Fibroblast of skin of scalp (primary cell): ENCODE data around the gene SLN.
A peak's percentile ranks its signal among the peaks of the same experiment; 100 is the strongest.

Source experiments
- DNase-seq: peaks from one replicate; pipeline ENCODE4 v3.0.0-alpha.2; 2013

Gene SLN

DNA sequence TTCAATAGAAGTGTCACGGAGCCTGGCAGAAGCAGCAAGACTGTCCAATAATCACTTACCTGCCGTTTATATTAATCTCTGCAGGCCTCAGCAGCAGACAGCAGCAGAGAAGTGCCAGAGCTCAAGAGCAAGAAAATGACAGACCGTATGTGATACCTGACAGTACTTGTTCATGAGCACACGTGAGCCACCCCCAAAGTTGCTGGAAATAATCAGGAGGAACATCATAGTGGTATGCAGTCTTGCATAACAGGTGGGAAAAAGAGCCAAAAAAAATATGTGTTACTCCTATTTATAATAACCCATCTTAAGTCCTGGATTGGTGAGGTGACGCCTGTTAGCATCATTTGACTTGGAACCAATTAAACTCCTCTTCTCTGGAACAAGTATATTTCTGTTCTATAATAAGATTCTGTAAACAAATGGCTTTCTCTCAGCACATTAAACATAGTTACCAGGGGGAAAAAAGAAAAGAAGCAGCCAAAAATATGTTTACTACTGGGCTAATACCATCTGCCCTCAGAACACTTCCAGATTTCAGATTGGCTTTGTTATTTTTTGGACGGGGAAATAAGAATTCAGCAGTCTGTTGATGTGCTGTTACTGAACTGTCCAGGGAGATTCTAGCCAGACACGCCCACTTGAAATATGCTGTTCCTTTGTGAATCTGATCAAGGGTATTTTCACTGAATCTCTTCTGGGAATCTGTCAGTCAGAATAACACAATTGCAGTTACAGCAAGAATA lies 7.9 kb upstream of the SLN start:
- no peak for DNase-seq

DNA sequence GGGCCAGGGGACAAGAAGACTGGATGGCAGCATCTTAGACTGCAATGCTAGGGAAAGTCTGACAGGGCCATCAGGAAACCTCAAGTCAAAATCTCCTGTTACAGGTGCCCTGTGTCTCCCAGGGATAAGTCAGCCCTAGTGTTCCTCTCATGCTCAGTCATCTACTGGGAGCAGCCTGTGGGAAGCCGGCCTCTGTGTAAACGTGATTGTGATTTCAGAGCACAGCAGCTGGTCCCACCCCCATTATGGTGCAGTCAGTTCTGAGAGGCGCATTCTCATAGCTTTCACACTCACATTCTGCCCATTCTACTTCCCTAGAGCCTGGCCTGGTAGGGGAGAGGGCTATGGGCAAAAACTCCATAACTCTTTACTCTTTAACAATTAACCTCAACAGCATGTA lies 7.2 kb upstream of the SLN start:
- DNase-seq = no peak

DNA sequence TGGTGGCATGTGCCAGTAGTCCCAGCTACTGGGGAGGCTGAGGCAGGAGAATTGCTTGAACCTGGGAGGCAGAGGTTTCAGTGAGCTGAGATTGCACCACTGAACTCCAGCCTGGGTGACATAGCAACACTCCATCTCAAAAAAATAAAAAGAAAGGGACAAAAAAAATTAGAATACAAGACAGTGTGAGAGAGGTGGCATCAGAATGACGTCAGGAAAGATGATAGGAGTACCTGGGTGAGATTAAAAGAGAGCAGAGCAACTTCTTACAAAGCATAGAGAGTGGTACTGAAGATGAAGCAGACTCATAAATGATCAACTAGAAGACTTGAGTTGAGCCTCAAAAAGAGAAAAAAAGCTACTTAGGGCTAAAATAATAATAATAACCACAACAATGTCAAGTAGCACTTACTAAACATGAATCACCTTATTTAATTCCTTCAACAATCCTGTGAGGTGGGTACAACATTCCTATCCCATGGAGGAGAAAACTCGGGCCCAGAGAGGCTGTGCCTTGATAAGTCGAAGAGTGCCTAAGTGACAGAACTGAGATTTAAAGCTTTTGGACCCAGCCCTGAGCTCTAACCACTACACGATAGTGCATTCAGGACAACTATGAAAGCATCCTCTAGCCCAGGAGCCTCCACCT lies 5.2 kb upstream of the SLN start:
- DNase-seq = peak; percentile 39

DNA sequence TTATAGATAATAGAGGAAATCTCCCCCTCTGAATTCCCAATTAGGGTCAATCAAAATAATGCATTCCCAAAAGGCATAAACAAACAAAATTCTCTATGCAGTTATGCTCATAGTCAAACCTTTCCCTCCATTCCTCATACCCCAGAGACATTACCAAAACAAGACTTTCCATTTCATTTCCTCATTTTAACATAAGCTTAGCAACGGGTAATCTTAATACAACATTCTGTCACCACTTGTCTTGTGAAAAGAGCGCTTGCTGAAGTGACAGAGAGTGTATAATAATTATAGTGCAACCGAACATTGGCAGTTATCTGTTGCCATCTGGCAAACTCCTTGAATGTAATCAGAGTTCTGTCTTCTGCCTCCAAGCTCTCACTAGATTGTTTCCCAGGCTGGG lies 1.2 kb upstream of the SLN start:
- no peak for DNase-seq

DNA sequence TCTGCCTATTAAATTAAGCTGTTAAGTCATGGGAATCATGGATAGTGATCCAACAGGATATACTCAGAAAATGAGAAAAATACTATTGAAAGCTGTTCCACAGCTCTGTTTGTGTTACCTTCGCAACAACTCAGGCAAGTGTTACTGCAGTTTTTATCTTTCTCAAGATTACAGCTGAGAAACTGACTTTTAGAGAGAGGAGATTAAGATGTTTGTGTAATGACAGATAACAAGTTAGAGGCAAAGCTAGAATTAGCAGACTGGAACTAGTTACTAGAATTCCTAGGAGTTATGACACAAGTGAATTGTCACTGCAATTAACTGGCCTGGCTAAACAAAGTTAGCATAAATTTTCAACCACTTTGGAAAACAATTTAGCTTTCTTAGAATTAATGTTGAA lies 1.6 kb downstream of the SLN start:
- DNase-seq = no peak

DNA sequence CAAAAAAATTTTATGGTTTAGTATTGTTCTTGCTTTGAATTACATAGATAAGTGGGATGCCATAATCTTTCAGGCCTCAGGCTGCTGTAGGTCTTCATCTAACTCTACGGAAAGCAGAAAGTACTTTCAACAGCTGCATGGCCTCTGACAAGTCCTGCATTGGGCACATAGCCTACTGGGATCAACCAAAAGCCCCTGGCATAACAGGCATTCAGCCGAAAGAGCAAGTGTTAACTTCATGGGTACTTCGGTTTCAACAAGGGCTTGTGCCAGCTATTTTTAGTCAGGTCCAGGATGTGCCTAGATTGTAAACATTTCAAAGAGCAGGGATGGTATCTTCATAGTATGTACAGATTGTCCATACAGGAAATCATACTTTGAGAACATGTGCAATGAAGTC lies 3.1 kb downstream of the SLN start:
- no peak for DNase-seq

DNA sequence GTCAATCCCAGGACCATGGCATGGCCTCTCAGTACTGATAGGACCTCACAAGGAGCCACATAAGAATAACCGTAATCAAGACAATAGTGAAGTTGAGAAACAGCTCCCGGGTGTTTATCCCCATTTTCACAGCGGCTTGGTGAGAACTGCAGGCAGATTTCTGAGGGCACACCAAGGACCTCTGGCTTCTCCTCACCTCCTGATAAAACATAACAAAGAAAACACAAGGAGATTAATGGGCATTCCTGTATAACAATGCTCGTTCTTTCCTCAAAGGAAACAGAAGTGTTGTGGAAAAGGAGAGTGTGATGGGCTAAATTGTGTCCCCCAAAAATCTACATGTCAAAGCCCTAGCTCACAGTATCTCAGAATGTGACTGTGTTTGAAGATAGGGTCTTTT lies 4.0 kb downstream of the SLN start:
- DNase-seq = no peak

DNA sequence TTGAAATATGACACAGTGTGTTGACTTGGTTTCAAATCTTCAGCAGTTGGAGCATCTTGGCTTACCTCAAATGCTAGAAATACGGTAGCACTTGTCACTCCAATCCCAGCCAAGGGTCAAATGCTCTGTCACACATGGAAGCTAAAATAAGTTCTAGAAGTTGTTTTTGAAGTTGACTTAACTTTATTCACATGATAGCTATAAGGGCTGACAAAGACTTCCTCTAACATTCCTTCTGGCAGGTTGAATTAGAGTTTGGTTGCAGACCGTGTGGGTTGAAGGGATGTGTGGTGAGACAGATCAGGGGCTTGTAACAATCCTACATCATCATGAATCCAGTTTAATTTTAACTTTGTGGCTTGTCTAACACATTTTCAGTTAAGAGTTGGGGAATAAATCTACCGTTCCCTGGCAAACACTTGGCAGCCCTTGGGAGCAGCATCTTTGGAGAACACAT lies 4.6 kb downstream of the SLN start:
- DNase-seq = no peak

DNA sequence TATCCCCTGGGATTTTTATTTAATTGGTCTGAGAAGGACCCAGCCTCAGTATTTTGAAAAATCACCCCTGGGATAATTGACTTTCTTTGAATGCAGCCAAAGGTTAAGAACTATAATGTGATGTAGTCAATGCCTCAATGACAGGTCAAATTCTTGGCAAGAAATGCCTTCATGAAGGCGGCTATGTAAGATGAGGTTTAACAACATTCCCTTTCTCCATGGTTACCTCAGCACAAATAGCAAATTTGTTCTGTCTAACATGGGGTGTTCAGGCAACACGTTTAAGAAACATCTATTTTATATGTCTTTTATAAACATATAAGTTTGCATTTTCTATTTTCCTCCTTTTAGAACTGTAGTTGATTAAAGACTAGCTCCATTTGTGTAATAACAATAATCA lies 5.3 kb downstream of the SLN start:
- no peak for DNase-seq

DNA sequence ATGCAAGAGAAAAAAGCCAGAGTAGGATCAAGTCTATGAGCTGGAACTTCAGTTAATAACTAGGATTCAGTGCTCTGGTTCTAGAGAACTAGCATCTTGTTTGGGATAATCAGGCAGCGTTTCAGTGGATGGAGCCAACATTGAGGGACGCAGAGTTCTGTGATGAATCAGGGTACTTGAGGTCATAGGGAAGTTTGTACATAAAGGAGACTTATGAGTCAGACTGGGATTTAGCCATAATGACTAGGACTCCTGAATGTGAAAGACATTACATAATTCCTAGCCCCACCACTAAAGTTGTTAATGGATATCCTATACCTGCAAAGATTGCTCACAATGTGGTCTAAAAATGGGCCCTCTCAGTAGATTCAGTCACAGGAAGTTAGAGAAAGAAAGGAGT lies 6.8 kb downstream of the SLN start:
- DNase-seq = peak; percentile 72

DNA sequence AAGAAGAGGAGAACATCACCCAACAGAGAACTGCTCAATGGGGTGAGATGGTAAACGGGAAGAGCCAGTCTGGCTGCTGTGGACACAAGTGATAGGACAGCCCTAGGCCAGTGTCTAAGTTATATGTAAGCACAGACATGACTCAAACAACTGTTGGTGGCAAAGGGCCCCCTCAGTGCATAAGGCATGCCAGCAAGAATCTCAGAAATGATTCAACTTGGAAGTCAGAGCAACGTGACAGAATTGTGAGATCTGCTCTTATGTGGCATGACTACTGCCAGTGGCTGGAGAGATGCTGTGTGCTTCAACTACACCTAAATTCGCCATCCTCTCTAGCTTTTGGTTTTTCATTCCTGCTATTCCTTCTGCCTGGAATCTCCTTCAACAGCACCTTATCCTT lies 7.4 kb downstream of the SLN start:
- DNase-seq = peak; percentile 75

DNA sequence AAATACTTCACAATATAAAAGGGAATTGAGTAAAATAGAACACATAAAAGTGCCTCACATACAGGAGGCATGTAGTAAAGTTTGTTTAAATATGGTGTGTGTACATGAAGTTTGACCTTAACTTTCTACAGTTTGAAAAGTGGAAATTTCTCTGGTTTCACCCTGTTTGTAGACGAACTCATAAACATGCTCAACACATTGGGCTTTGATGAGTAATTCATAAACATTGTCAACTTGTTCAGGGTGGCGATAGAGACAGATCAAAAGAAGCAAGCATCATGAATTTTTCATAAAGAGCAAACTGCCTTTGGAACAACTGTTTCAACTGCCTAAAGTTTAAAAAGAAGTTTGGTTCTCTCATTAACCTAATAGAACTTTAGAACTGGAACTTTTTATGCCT lies 9.1 kb downstream of the SLN start:
- no peak for DNase-seq

DNA sequence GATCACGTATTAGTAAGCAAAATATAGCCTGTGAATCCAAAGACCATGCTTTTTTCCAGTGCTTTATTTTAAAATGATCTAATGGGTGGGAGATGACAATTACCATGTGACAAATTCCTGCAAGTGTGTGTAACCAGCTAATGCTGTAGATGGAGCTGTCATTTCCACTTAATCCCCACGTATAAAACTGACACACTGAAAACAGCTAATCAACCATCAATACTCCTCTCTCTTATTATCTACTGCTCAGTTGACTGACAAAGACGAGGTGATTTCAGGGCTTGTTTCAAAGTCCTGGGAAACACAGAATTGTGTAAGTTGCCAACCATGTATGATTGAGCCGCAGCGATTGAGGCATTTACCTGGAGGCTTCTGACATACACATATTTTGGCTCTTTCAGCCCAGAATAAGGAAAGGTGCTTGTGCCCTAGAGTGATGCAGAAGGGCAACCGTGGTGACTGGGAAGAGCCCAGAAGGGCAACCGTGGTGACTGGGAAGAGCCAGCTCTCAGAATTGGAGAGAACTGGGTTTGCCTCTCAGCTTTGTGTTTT lies 9.7 kb downstream of the SLN start:
- DNase-seq = no peak

DNA sequence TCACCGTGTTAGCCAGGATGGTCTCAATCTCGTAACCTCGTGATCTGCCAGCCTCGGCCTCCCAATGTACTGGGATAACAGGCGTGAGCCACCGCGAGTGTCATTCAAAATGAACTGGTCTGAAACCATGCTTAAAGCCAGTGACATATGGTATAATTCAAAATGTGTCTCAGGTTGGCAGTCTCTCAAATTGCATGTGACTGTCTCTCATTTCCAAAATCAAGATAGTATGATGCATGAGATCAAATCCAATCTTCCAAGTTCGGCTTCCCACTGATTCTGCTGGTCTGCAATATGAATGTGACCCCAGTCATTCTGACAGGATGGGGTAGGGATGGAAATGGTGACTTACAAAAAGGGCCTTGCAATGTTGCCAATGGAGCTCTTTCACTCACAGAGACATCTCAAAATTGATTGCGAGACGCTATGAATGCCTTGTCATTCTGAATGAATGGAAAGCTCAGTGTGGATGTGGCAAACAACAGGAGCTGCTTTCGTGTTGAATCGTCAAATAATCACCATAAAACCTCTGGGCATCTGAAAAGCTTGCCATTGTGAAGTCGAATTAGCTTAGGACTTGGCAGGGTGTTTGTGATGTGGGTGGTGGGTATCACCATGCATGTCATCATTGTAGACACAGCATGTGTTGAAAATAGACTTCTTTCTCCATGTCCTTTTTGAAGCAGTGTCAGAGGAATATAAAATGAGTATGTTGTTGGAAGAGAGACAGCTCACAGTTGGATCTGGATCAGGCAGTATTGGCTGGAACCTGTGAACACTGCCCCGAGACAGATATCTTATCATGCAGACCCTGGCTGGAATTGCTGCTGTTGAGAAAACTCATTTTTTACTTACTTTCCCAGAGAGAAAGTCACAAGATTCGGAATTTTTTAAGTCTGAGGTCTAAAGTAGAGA lies 12.2 kb downstream of the SLN start:
- no peak for DNase-seq

DNA sequence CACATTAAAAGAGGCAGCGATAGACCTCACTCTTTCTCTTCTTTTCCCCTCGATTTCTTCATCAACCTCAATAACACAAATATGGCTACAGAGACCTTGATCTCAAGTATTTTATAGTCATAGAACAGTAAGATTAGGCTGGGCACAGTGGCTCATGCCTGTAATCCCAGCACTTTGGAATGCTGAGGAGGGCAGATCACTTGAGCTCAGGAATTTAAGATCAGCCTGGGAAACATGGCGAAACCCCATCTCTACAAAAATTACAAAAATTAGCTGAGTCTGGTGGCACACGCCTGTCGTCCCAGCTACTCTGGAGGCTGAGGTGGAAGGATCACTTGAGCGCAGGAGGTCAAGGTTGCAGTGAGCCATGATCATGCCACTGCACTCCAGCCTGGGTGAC lies 14.6 kb downstream of the SLN start:
- DNase-seq = no peak

DNA sequence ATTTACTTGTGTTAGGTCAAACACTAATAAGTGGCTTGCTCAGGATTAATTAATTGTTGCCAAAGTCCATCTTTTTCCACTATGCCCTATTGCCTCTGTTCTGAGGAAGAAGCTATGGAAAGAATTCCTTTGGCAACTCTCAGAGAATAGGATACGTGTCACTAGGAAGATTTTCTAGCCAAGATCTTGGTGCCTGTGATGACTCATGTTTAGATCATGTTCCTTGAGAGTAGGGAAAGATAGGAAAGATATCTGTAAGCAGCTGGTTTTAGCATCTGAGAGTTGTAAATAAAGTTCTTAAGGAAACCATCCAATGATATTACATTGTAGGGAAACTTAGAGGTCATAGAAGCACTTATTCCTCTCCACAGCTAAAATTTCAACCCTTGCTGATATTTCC lies 15.7 kb downstream of the SLN start:
- peak; percentile 94 for DNase-seq

DNA sequence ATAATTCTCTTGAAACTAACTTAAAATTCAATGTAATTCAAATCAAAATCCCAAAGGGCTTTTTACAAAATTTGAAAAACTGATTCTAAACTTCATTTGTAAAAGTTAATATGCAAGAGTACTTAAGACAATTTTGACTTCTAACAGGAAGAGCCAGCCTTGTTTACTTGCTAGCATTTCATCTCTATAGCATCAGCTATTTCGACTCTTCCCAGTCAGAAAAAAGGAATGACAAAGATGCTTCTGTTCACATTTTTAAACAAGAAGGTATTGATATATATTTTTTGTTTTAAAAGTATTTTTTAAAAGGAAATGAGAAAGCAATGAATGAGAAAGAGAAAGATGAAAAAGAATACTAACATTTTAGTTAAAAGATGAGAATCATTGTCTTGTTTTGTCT lies 16.4 kb downstream of the SLN start:
- peak; percentile 71 for DNase-seq

DNA sequence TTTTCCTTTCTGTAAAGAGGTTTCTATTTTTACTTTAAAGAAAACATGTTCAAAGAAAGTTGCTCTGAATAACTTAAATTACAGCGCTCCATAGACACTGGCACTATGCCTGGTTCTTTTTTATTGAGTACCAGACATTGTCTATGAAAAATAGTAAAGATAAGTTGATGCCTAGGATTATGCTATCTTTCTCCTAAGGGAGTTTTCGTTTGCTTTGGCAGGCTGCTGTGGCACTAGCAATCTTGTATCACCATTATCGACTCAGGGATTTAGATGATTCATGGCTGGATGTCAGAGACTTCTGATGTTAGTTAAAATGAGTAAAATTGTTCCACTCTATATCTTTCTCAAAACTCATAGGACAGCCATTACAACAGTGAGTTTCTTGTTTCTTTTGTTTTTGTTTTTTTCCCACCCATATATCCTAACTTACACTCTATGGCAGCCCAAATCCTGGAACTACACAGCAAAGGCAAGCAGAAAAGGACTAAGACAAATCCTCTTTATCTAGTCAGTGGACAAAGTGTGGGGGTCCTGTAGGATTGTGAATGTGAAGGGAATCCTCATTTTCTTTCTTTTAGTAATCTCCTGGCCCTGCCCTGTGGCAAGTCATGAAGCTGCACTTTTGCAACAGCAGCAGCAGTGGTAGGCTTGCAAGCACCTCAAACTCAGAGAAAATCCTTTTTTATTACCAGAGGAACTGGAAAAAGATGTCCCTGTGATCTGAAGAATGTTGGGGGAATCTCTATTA lies 20.7 kb downstream of the SLN start:
- DNase-seq = peak; percentile 80

DNA sequence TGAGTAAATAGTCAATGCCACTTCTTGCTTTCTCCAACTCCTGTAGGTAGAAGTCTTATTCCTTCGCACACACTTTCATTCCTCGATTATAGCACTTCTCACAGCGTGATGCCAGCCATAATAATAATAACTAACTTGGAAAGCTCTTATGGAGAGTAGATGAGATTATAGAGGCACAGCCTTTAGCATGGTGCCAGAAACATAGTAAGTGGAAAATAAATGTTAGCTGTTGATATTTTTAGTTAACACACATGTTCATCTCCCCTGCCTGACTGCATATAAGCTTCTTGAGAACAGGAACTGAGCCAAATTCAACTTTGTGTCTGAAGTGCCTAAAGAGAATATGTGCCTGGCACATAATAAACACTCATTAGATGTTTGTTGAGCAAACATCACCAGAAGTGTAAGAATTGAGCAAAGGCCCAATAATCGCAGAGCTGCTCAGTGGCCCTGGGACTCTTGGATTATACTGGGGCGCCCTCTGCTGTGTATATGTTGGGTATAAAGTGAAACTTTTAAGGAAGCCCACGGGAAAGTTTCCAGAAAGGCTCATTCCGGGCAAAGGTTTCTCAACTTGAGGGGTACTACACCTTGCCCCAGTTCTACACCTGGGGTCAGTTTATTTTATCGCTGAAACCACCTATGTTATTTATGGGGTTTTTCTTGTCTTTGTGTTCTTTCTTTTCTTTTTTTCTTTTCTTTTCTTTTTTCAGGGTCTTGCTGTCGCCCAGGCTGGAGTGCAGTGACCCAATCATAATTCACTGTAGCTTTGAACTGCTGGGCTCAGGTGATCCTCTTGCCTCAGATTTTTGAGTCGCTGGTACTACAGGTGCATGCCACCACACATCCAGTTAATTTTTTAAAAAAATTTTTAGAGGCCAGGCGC lies 22.3 kb downstream of the SLN start:
- DNase-seq = peak; percentile 74

DNA sequence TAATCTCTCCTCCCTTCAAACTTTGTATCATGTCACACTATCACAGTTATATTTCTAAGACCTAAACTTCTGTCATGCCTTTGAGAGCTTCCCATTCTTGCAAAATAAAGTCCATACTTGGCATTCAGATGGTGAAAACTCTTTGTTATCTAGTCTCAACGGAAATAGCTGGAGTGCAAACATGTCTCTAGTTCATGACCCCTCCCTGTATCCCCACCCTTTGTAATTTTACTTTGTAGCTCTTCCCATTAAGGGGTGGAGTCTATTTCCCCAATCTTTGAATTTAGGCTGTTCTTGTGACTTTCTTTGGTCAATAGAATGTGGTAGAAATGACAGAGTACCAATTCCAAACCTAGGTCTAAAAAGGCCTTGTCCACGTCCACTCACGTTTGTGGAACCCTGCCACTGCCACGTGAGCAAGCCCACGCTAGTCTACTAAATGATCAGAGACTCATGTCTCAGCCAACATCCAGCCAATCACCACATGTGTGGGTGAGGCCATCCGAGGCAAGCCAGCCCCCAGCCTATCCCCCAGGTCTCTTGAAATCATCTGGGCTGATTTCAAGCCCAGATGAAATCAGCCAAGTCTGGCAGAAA lies 23.4 kb downstream of the SLN start:
- no peak for DNase-seq

DNA sequence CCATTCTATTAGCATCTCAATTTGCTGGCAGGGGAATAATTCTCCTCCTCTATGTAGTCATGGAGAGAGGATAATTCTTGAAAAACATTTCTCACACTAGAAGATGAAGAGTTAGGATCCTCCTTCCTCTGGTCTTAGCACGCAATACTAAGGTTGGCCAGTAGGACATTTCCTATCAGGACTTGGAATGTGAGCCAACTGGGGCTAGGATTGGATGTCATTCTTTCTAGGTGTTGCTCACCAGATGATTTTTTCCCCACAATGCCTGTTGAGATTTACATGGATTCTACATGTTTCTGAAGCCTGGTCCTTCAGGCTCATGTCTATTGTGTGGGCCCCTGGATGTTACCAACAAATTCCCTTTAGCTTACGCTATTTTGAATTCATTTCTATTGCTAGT lies 28.0 kb downstream of the SLN start:
- DNase-seq = no peak
